HUES48 (cell line): ENCODE measurements around the gene FYB2.

ENCODE experiments used
- H3K27ac ChIP-seq: one replicate; pipeline ENCODE4 v1.7.0; 2013; ENCODE audit warnings: low read depth, low read length, inconsistent platforms
- H3K27me3 ChIP-seq: 2 replicates; pipeline ENCODE4 v1.6.1; 2013; ENCODE audit warnings: mild to moderate bottlenecking, low read length; ENCODE audit not compliant: control insufficient read depth, insufficient read depth
- H3K36me3 ChIP-seq: 2 replicates; pipeline ENCODE4 v1.6.1; 2013; ENCODE audit warnings: low read length; ENCODE audit not compliant: control insufficient read depth, insufficient read depth
- H3K4me1 ChIP-seq: 2 replicates; pipeline ENCODE4 v1.6.1; 2013; ENCODE audit warnings: mild to moderate bottlenecking, low read length; ENCODE audit not compliant: control insufficient read depth, insufficient read depth
- H3K4me3 ChIP-seq: 2 replicates; pipeline ENCODE4 v1.5.1; 2013; ENCODE audit warnings: mild to moderate bottlenecking, low read depth, low read length
- H3K9ac ChIP-seq: 2 replicates; pipeline ENCODE4 v1.6.1; 2013; ENCODE audit warnings: mild to moderate bottlenecking, low read depth, low read length, moderate library complexity
- H3K9me3 ChIP-seq: 2 replicates; pipeline ENCODE4 v1.6.1; 2013; ENCODE audit warnings: low read length; ENCODE audit not compliant: control insufficient read depth, insufficient read depth

FYB2 gene

DNA sequence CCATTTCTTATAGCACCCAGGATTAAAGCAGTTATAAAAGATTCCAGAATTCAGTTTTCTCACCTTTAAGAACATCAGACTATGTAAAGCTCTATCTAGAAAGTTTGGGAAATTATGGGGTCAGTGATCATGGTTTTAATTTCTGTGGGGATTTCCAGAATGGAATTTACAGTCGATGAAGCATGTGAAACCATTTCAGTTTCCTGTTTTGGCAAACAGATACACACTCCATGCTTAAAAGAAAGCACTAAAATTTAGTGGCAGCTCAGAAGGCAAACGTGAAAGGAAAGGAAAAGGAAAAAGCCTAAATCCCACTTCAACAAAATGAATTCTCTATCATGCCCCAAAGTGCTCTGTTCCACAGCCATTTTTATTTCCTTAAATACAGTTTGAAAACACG is 60.4 kb downstream of the FYB2 start:
- Histone ChIP-seq H3K4me3 (no peak overlapping the region), H3K9ac (no peak overlapping the region), H3K27me3 (no peaks in the 10 kb centered on the region), H3K9me3 (no peaks in the 10 kb centered on the region), H3K27ac (no peak overlapping the region), H3K36me3 (no peaks in the 10 kb centered on the region), H3K4me1 (no peaks in the 10 kb centered on the region)

DNA sequence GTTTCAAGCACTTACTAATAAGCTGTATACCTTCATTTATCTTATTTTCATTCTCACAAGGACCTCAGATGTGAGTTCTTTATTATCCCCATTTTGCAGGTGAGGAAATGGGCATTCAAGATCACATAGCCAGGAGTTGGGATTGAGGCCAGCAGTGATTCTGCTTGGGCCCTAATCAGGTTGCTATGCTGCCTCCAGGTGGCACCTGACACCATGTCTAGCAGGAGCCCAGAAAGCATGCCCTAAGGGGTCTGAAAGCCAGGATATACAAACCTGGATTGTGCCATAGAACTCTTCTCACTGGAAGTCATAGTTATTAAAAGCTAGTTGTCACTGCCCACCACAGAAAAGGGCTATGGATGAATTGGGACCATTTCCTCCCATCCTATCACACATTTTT is 61.1 kb downstream of the FYB2 start:
- no peaks in the 10 kb centered on the region for H3K9me3 ChIP-seq
- no peaks in the 10 kb centered on the region for H3K4me1 ChIP-seq
- no peak overlapping the region for H3K27ac ChIP-seq
- no peaks in the 10 kb centered on the region for H3K36me3 ChIP-seq
- H3K4me3 ChIP-seq, result no peak overlapping the region
- H3K9ac ChIP-seq, result no peak overlapping the region
- no peaks in the 10 kb centered on the region for H3K27me3 ChIP-seq

DNA sequence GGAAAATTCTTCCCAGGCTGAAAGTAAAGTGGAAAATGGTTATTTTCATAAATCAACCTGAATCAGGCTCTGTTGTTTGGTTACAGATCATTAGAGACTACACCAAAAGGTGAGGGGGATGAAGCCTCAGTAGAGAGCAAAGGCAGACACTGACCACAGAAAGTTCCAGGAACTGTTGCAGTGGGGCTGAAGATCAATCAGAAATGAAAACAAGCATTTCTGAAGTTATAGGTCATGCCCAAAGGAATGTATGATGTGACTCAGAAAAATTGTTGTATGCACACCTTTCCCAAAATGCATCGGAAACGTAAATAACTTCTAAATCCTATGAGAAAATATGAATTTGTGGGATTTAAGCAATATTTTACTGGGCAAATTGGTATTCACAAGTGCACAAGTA is 63.3 kb downstream of the FYB2 start:
- no peak overlapping the region for H3K27ac ChIP-seq
- H3K27me3 ChIP-seq, result no peaks in the 10 kb centered on the region
- H3K4me1 ChIP-seq, result no peaks in the 10 kb centered on the region
- no peak overlapping the region for H3K4me3 ChIP-seq
- H3K36me3 ChIP-seq, result no peaks in the 10 kb centered on the region
- H3K9ac ChIP-seq, result no peak overlapping the region
- H3K9me3 ChIP-seq, result no peaks in the 10 kb centered on the region

DNA sequence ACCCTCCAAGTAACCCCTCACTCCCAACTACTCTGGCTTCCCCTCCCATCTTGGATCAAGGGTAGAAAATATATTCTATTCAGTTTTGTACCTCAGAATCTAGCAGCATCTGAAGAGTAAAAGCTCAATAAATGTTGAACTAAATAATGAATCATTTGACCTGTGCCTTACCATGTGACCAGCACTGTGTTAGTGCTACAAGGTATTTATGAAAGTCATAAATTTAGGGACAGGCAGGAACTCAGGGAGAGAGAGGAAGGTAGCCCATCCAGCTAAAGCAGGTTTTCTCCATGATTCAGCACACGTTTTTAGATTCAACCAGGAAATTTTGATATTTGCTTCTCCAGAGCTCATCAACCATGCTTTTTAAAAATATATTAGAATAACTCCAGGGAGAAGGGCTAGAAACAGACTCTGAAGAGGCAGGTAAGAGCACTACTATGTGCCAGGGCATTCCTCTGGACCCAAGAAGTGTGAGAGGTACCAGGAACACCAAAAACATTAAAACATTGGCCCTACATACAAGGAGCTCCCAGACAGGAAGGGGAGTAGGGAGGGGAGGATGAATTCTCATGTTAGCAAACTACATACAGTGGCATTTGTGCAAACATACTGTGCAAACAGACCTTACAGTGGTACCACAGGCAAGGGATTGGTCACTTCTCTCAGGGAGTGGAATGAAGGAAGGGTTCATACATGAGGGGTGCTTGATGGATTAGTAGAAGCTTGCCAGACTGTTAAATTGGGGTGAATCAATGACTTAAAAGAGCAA is 64.3 kb downstream of the FYB2 start:
- Histone ChIP-seq H3K9me3 (no peaks in the 10 kb centered on the region), H3K9ac (no peak overlapping the region), H3K36me3 (no peaks in the 10 kb centered on the region), H3K27me3 (no peaks in the 10 kb centered on the region), H3K4me3 (no peak overlapping the region), H3K27ac (no peak overlapping the region), H3K4me1 (no peaks in the 10 kb centered on the region)

DNA sequence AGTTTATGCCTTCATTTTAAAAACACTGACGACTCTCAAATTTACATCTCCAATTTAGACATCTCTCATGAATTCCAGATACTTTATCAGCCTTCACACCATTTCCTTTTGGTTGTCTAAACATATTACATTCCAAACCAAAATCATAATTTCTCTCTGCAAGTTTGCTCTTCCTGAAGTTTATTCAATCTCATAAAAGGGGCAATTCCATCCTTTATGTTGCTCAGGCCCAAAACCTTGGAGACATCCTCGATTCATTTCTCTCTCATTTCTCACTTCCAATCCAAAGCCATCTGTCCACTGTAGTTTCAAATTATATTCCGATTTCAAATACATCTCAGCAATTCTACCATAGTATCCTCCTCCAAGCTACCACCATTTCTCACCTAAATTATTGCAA is 74.0 kb downstream of the FYB2 start:
- H3K36me3 ChIP-seq, result no peaks in the 10 kb centered on the region
- no peaks in the 10 kb centered on the region for H3K9me3 ChIP-seq
- H3K27me3 ChIP-seq, result no peaks in the 10 kb centered on the region
- no peak overlapping the region for H3K27ac ChIP-seq
- no peak overlapping the region for H3K4me3 ChIP-seq
- no peaks in the 10 kb centered on the region for H3K4me1 ChIP-seq
- no peak overlapping the region for H3K9ac ChIP-seq

DNA sequence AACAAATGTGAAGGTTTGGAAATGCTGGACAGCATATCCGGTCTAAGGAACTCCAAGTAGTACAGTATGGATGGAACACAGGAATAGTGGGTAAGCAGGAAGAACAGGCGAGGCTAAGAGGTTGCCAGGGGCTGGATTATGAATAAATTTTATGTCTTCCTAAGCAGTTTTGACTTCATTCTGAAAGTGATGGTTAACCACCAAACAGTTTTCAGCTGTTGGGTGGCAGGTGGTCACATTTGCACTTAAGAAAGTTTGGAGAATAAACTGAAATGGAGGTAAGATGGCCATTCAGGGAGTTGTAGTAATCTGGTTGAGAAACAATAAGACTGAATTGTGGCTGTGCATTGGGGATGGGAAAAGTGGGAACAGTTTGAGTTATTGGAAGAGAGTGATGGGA is 90.2 kb downstream of the FYB2 start:
- H3K9ac ChIP-seq, result no peak overlapping the region
- H3K36me3 ChIP-seq, result no peaks in the 10 kb centered on the region
- H3K9me3 ChIP-seq, result no peaks in the 10 kb centered on the region
- no peak overlapping the region for H3K4me3 ChIP-seq
- H3K27ac ChIP-seq, result no peak overlapping the region
- H3K4me1 ChIP-seq, result no peaks in the 10 kb centered on the region
- H3K27me3 ChIP-seq, result no peaks in the 10 kb centered on the region

DNA sequence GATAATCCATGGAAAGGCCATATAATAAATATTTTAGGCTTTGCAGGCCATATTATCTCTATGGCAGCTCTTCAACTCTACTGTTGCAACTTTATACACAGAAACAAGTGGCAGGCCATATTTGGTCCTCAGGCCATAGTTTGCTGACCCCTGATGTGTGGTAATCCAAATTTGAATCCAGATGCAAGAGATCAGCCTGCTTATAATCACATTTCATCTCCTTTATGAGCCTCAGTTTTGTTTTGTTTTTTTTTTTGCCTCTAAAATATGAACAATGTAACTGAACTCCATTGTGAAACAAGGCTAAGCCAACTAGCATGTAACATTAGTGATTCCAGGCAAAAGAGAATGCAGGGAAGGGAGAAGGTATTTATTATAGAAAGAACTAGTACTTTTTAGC is 92.5 kb downstream of the FYB2 start:
- no peaks in the 10 kb centered on the region for H3K4me1 ChIP-seq
- no peaks in the 10 kb centered on the region for H3K36me3 ChIP-seq
- no peaks in the 10 kb centered on the region for H3K9me3 ChIP-seq
- H3K27me3 ChIP-seq, result no peaks in the 10 kb centered on the region
- H3K9ac ChIP-seq, result no peak overlapping the region
- no peak overlapping the region for H3K4me3 ChIP-seq
- H3K27ac ChIP-seq, result no peak overlapping the region

DNA sequence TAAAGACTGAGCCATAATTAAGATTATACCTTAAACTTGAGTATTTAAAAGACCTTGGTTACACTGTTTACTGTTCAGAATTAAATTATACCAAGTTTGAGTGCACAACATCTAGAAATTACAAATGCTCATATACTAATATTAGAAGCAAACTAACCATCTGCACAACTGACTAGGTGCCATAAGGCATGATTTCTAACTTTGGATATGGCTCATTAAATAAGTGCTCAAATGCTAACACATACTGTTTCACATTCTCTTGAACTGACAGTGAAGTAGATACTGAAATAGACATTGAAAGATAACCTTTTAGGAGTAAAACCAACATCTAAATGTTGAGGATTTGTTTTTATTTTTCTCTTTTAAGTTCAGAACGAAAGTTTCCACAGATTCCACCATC is 100.0 kb downstream of the FYB2 start:
- no peak overlapping the region for H3K9ac ChIP-seq
- H3K27me3 ChIP-seq, result no peaks in the 10 kb centered on the region
- no peak overlapping the region for H3K27ac ChIP-seq
- no peaks in the 10 kb centered on the region for H3K4me1 ChIP-seq
- no peaks in the 10 kb centered on the region for H3K9me3 ChIP-seq
- H3K36me3 ChIP-seq, result no peaks in the 10 kb centered on the region
- H3K4me3 ChIP-seq, result no peak overlapping the region

DNA sequence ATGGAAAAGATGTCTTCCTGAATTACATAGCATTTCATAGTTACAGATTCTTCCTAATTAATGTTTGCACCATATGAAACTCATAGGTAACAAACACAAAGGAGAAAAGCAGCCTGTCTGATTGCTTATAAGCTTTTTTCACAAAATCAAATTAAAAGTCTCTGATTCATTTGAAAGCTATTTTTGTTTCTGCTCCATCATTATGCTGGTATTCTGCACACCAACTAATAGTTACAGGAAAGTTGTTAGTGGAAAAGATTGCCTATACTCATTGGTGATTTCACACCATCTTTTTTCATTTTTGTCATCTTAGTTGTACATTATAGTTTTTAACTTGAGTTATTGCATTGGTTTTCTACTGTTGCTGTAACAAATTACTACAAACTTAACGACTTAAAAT is 104.0 kb downstream of the FYB2 start:
- Histone ChIP-seq H3K9ac (no peak overlapping the region), H3K9me3 (no peaks in the 10 kb centered on the region), H3K4me3 (no peak overlapping the region), H3K27ac (no peak overlapping the region), H3K36me3 (no peaks in the 10 kb centered on the region), H3K4me1 (no peaks in the 10 kb centered on the region), H3K27me3 (no peaks in the 10 kb centered on the region)

DNA sequence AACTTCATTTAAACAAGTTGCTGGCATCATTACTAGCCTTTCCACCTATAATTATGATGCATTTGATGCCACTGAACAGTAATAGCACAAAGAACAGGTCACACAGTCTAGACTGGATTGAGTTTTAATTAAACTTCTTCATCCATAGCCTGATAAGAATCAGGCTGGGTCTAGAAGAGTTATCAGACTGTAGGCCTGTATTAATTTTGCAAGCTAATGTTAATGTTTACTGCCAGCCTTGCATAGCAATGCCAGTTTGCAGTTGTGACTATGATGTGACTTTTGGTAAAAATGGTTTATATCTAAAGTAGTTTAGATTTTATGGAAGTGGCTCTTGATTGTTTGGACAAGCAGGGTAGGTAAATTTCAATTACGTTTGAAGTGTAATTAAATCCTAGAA is 106.1 kb downstream of the FYB2 start:
- Histone ChIP-seq H3K27me3 (no peaks in the 10 kb centered on the region), H3K27ac (no peak overlapping the region), H3K9ac (no peak overlapping the region), H3K9me3 (no peaks in the 10 kb centered on the region), H3K36me3 (no peaks in the 10 kb centered on the region), H3K4me3 (no peak overlapping the region), H3K4me1 (no peaks in the 10 kb centered on the region)

DNA sequence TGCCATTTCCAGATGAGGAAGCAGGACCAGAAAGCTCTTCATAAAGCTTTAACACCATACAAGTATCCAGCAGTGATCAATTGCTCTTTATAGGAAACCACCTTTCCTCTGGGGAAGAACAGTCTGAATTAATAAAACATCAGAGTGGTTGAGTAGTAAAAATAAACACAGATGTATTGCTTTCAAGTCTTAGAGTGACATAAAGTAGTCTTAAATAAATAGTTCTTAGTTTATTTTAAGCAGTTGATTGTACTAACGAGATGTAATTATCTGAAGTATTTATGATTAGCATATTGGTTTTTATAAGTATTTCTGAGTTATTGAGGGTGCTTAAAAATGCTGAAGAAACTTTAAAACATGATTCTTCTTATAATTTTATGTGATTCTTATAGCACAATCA is 107.1 kb downstream of the FYB2 start:
- Histone ChIP-seq H3K9me3 (no peaks in the 10 kb centered on the region), H3K9ac (no peak overlapping the region), H3K4me1 (no peaks in the 10 kb centered on the region), H3K36me3 (peaks cover 7% of the 10 kb centered on the region), H3K27ac (no peak overlapping the region), H3K4me3 (no peak overlapping the region), H3K27me3 (no peaks in the 10 kb centered on the region)
